Stomach (tissue), 4 donors: ENCODE results near the gene MGME1.

ENCODE experiments used
- EP300 ChIP-seq: sonication (generic); formaldehyde crosslinking; IDR thresholded peaks from one replicate; pipeline ENCODE4 v1.6.1; 2017; ENCODE audit warnings: antibody characterized with exemption
- POLR2A ChIP-seq, 4 donors: fragments of 450-650 bp; IDR thresholded peaks; one replicate each; pipeline ENCODE4 v1.6.1; 2016; ENCODE audit warnings: antibody characterized with exemption in 4 of 4, control low read depth in 2 of 4, mild to moderate bottlenecking in 1 of 4, moderate library complexity in 1 of 4
- TF ChIP-seq, protein P1 (sequence below), 7 experiments: fragments of 450-650 bp in 4 of 7; fragments of 200-600 bp in 3 of 7; sonication (generic) in 3 of 7; IDR thresholded peaks; one replicate each; pipeline ENCODE4 v1.5.1; 2016 to 2019; ENCODE audit warnings: antibody characterized with exemption in 7 of 7, control low read depth in 2 of 7, mild to moderate bottlenecking in 1 of 7

DNA sequence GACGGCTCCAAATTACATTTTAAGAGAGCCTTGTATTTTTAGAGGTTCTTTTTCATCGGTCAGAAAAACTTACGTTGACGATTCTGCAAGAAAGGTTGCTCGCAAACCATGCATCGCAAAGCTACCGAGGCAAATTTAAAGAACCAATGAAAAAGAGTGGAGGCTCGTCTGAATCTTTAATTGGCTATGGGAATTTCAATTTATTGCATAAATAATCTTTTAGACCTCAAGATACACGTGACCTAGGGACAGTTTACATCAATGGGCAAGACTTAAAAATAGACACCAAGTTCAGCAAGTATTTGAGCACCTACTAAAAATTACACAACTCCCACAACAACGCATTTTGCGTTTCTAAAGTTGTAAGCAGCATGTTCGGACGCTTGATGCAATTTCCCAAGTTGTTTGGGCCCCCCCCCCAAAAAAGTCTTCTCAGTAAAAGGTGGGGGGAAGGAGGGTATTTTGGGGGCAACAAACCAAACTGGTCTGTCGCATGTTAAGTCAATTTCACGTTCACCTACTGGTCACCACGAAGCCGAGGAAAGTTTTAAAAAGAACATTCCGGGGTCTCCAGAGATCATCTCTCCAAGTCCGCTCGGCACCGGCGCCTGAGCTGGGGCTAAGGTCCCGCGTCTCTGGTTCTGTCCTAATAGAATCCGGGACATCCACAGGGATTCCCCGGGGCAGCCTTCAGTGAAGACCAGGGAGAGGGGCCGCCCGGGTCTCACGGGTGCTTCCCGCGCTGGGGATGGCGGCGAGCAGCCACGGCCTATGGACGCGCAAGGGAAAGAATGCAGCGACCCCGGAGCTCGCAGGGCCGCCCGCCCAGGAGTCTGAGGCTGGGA is 1.1 kb upstream of the MGME1 start:
- TF ChIP-seq, protein P1, sequence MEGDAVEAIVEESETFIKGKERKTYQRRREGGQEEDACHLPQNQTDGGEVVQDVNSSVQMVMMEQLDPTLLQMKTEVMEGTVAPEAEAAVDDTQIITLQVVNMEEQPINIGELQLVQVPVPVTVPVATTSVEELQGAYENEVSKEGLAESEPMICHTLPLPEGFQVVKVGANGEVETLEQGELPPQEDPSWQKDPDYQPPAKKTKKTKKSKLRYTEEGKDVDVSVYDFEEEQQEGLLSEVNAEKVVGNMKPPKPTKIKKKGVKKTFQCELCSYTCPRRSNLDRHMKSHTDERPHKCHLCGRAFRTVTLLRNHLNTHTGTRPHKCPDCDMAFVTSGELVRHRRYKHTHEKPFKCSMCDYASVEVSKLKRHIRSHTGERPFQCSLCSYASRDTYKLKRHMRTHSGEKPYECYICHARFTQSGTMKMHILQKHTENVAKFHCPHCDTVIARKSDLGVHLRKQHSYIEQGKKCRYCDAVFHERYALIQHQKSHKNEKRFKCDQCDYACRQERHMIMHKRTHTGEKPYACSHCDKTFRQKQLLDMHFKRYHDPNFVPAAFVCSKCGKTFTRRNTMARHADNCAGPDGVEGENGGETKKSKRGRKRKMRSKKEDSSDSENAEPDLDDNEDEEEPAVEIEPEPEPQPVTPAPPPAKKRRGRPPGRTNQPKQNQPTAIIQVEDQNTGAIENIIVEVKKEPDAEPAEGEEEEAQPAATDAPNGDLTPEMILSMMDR (IDR thresholded peaks at IDR 0.05), result no peak
- TF ChIP-seq EP300 (no peak), POLR2A (IDR thresholded peaks at IDR 0.05) (no peak)
